NCI-H460 (cell line): ENCODE data around the gene SERINC2. TPM values are rescaled to one million over a fixed set of nuclear protein-coding genes. Genes with fewer than 3 reads are reported as not detected.
"Not testable (repeated sequence)": the region's sequence is repeated elsewhere in the genome, so short reads cannot be mapped to it uniquely, and the experiment has no call there.

Experiments
- DNase-seq: peaks from one replicate; pipeline ENCODE4 v3.0.0-alpha.2; 2016; ENCODE audit warnings: low read depth; ENCODE audit errors: extremely low read depth
- total RNA-seq: library from RNA; depleted of rRNA; stranded (reverse); fragments of >200 nt; shearing (Covaris generic); gene quantifications from 2 replicates; pipeline ENCODE4 v1.2.3, GENCODE V29; 2014

SERINC2 gene
- total RNA-seq, 1 experiment from 2014 or later = 4.6 TPM

DNA sequence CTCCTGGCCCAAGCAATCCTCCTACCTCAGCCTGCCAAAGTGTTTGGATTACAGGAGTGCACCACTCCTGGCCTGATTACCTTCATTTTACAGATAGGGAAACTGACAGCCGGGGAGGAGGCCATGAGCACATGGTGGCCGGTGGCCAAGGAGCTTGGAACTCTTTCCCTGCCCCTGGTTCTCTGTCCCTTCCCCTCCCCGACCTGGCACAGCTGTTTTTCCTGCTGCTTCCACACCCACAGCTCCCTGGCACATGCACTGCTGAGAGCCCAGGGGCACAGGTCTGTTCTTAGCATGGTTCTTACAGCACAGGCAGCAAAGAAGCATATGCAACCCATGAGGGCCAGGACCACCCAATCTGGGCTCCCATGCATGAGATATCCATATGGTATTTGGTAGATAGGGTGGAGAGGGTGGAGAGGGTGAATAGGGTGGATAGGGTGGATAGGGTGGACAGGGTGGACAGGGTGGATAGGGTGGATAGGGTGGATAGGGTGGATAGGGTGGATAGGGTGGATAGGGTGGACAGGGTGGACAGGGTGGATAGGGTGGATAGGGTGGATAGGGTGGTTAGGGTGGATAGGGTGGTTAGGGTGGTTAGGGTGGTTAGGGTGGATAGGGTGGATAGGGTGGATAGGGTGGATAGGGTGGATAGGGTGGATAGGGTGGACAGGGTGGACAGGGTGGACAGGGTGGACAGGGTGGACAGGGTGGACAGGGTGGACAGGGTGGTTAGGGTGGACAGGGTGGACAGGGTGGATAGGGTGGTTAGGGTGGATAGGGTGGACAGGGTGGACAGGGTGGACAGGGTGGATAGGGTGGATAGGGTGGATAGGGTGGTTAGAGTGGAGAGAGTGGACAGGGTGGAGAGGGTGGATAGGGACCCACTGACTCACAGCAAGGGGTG, 18.6 kb downstream of the SERINC2 start:
- DNase-seq = not testable (repeated sequence)

DNA sequence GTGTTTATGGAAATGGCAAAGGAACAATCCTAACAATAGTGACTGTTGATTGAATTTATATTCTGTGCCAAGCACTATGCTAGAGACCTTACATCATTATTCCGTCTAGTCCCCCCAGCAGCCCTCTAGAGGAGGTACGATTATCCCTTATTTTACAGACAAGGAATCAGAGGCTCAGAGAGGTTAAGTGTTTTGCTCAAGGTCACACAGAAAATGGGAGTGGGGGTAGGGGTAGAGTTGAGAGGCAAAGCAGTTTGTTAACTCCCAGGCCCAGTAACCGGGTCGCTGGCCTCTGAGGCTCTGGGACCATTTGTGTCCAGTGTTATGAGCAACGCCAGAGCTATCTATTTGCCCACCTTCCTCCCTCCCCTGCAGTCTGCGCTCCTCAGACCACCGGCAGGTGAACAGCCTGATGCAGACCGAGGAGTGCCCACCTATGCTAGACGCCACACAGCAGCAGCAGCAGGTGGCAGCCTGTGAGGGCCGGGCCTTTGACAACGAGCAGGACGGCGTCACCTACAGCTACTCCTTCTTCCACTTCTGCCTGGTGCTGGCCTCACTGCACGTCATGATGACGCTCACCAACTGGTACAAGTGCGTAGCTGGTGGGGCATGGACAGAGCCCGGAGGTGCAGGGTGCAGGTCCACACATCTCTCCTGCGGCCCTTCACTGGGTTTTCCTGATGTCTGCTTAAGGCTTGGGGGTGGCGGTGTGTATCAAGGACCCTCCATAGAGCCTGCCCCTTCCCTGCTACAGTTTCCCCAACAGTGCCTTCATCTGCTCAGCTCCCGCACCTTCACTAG, 19.8 kb downstream of the SERINC2 start:
- no peak for DNase-seq

DNA sequence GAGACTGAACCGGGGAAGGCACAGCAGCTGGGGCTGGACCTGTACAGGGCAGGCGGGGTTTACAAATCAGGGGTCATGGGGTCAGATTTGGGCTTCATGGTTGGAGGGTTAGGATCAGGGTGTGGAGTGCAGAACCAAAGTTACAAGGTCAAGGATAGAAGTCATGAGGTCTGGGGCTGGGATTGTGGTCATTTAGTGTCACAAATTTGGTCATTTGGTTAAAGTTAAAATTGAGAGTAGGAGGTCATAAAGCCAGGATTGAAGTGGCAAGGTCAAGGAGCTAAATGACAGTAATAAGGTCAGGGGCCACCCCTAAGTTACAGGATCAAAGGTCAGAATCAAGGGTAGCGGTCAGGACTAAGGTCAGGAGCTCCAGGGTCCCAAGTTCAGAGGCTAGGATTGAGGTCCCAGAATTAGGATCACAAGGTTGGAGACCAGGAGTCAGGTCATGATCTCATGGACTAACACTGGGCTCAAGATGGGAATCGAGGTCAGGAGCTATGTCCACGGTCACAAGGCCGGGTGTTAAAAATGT, 20.4 kb downstream of the SERINC2 start:
- no peak for DNase-seq

DNA sequence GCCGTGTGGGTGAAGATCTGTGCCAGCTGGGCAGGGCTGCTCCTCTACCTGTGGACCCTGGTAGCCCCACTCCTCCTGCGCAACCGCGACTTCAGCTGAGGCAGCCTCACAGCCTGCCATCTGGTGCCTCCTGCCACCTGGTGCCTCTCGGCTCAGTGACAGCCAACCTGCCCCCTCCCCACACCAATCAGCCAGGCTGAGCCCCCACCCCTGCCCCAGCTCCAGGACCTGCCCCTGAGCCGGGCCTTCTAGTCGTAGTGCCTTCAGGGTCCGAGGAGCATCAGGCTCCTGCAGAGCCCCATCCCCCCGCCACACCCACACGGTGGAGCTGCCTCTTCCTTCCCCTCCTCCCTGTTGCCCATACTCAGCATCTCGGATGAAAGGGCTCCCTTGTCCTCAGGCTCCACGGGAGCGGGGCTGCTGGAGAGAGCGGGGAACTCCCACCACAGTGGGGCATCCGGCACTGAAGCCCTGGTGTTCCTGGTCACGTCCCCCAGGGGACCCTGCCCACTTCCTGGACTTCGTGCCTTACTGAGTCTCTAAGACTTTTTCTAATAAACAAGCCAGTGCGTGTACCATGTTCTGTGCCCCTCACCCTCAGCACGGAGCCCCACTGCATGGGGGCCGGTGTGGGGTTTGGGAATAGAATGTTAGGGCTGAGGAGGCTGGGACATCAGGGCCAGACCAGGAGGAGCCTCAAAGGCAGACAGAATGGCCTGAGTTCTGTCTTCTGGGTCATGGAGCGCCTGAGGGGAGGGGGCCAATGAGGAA, 21.3 kb downstream of the SERINC2 start:
- no peak for DNase-seq

DNA sequence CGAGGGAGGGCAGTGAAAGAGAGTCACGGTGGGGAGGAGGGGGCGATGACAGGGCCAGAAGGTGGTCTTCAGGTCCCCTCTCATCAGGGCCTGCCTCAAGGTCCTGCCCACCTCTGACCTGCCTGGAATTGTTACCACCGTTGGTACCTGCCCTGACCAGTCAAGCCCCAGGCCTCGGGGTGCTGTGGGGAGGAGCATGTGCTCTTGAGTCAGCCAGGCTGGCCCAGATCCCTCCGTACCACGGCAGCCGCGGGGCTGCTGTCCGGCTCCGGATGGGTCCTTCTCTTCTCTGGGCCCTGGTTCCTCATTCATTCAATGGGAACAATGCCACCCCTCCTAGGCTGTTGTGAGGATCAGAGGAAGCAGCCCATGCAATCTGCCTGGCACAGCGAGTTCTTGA, 22.0 kb downstream of the SERINC2 start:
- no peak for DNase-seq

DNA sequence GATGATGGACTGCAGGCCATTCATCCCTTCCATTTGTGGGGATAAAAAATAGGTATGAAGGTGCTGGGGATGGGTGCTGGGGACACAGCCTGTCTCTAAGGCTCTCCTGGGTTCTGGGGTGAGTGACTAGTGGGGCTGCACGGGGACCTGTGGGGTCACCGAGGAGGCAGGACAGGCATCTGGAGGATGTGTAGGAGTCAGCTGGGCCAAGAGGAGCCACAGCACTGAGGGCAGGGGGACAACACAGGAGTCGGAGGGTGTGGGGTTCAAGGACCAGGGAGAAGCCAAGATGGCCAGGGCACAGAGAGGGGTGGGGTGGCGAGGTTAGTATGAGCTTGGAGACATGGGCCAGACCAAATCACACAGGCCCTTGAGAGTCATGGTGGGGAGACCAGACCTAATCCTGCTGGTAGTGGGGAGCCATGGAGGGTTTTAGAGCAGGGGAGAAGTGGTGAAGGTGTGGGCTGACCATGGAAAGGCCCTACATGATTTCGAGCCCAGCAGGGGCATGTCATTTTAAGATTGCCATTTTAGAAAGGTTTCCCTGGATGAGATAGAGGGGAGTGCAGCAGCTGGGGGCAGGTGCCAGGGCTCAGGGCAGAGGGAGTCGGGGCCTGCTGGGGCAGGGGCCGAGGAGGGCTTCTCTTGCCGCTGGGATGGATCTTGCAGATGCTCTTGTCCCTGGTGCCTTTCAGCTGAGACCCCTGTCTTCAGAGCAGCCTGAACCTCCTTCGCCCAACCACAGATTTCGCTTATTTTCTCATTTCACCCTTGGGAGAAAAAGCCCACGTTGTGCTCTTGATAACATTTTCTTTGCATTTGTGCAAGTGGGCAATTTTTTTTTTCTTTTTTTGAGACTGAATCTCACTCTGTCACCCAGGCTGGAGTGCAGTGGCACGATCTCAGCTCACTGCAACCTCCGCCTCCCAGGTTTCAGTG, 22.7 kb downstream of the SERINC2 start:
- no peak for DNase-seq

DNA sequence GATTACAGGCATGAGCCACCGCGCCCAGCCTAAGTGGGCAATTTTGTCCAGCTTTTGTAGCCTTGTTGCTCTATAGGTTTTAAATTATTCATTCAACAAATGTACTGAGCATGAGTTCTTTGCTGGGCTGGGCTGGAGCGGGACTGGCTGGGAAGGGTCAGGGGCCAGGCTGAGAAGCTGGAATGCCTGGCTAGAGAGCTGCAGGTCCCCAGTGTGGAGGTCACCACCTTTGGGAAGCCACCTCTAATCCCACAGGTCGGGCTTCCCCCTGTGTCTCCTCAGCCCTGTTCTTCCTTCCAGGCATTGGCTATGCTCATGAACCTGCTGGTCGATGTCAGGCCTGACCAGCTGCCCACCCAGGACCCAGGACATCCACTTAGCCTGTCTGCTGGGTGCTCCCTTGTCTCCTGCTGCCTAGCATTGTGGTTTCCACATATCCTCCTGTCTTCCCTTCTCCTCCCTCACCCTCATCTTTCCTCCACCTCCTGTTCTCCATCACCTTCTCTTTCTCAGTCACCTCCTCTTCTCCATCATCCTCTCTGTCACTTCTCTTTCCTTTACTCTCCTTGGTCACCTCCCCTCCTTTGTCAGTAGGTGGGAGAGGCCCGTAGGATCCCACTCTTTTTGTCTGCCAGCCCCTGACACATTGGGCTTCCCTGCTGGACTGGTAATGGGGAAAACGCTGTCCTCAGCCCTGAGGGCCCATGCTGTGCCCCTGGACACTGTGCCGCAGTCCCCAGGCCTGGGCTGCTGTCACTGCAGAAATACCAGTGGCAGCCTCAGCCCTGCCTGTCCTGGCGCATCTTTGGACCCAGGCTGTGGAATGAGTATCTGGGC, 23.8 kb downstream of the SERINC2 start:
- no peak for DNase-seq

DNA sequence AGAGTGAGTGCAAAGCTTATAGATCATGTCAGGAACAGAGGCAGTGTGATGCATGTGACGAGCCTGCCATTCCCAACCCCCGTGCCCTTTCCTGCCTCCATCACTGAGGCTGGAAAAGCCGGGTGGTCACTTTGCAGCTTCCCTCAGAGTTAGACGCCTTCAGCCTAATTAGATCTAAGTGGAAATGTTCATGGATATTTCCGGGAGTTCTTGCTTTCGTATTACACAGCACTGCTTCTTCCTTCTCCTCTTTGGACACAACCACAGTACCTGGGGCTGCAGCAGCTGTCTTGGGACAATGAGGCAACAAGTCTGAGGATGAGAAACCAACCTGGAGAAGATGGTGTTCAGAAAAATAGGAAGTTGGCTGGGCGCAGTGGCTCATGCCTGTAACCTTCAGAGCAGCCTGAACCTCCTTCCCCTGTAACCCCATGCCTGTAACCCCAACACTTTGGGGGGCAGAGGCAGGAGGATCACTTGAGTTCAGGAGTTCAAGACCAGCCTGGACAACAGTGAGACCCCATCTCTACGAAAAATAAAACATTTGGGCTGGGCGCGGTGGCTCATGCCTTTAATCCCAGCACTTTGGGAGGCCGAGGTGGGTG, 24.5 kb downstream of the SERINC2 start:
- no peak for DNase-seq

DNA sequence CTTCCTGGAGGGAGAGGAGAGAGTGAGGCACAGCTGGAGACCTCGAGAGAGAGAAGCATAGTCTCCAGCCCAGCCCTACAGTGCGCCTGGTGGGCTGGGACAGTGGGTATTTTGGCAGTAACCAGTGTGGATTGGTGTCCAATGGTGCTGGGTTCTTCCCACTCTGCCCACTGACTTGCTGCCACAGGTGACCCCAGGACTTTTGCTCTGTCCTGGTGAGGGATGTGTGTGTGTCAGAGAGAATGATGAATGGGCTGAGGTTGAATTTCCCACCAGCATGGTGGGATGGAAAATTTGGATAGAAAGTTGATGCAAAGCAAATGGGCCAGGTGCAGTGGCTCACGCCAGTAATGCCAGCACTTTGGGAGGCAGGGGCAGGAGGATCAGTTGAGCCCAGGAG, 26.3 kb downstream of the SERINC2 start:
- no peak for DNase-seq

DNA sequence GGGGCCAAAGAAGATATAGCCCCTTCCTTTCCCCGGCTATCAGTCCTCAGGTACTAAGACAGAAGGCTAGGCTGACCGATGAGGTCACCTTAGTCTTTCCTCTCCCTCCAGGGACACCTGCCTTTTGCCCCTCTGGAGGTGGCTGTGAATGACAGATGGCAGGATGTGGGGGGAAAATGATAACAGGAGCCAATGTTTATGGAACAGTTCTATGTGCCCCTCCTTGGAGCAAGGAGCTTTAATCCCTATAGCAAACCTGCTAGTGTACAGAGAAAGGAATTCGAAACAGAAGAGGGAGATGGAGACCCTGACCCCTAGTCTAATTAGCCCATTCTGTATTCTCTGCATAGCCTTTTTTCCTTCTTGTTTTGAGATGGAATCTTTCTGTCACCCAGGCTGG, 28.1 kb downstream of the SERINC2 start:
- DNase-seq = no peak

DNA sequence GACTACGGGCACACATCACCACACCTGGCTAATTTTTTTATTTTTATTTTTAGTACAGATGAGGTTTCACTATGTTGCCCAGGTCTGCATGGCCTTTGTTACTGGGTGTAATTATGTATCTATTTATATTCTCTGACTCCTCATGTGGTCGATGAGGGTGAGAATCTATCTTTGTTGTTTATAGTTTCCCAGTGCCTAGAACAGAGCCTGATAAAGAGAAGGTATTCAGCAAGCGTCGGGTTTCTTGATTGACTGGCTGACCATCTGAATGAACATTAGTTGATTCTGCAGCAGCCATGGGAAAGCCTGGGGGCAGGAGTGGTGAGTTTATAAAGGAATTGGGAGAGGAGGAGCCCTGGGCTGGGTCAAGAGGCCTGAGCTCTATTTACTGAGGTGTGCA, 28.5 kb downstream of the SERINC2 start:
- no peak for DNase-seq

DNA sequence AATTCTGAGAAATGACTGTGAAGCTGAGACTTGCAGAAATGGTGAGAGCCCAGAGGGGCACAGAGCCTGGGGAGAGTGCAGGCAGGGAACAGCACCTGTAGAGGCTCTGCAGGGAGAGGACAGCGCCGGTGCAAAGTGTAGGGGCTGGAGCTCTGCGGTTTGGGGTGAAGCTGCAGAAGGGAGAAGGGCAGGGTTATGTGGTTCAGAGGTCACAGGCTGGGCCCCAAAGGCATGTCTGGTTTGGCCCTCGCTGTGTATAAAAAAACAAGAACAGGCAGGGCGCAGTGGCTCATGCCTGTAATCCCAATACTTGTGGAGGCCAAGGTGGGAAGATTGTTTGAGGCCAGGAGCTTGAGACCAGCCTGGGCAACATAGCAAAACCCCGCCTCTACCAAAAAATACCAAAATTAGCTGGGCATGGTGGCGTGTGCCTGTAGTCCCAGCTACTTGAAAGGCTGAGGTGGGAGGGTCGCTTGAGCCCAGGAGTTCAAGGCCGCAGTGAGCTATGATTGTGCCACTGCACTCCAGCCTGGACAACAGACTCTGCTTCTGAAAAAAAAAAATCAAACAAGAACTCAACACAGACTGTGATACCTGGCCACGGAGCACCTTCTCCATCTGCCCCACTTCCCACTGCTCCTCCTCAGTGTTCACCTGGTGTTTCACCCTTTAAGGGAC, 29.1 kb downstream of the SERINC2 start:
- DNase-seq = no peak

DNA sequence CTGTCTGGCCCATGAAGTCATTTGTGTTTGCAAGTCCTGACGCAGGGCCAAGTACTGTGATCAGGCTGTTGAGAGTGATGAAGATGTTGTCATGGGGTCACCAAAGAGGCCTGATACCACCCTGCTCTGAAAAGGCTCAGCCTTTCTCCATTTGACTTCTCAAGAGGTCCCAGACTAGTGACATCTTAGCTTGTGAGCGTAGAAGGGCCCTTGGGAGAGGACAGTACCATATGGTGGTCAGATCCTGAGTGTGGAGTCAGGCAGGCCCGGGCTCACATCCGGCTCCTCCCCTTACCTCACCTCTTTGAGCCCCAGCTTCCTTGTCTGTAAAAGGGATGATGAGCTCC, 29.6 kb downstream of the SERINC2 start:
- DNase-seq = no peak

DNA sequence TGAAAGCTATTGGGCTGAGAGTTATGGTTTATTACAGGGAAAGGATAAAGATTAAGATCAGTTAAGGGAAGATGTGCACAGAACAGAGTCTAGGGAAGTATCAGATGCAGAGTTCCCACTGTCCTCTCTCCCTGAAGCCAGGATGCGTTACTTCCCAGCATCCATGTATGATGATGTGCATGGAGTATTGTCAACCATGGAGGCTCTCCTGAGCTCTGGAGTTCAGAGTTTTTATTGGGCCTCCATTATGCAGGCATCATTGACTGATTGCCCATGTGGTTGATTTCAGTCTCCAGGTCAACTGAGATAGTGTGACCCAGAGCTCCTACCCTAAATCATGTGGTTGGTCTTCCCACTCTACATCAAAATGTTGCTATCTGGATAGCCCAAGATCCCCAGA, 30.7 kb downstream of the SERINC2 start:
- DNase-seq = no peak

DNA sequence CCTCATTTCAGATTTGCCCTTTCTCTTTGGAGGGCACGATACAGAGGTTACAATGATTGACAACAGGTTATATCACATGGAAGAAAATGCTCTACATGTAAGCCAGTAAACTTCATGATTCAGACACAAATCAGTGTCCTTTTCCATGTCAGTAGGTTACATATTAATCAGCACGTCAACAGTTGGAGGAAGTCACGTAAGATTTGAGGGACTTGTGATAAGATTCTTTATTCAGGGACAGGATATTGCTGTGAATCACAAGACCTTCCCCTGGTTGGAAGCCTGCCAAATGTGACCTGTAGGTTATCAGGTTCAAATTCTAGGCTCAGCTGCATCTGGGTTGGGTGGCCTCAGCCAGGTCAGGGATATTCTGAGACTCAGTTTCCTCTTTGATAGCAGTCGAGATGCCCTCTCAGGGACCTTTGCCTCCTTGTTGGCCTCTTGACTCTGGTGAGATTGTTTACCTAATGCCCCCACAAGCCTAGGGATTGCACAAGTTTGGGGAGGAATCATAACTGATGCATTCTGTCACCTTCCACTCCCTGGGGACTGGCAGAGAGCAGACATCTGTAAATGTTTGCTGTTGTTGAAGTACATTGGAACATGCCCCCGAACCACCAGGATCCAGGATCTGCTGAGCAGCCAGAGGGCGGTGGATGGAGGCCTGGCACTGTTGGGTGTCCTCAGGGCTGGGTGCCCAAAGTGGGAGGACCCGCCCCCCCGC, 31.9 kb downstream of the SERINC2 start:
- no peak for DNase-seq

DNA sequence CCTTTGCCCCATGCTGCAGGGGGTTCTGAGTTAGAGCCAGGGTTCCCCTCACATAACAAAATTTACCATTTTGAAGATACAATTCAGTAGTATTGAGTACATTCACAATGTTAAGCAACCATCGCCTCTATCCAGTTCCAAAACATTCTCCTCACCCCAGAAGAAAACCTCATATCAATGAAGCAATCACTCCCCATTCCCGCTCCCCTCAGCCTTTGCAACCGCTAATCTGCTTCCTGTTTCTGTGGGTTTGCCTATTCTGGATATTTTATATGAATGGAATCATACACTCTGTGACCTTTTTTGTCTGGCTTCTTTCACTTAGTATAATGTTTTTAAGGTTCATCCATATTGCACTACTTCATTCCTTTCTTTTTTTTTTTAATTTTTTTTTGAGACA, 32.9 kb downstream of the SERINC2 start:
- DNase-seq = no peak

DNA sequence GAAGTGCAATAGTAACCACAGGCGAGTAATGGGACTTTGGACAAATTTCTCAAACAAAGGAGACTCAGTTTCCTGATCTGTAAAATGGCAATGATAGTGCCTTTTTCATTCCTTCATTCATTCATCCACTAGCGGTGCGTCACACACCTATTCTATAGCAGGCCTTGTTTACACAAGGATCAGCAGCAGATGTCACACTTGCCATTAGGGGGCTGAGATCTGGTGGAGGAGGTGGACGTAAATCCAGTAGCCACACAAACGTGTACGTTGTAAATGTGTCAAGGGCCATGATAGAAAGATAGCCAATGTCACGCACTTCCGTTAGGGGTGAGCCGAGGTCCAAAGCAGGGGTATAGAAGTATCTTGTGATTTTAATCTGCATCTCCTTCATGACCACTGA, 34.2 kb downstream of the SERINC2 start:
- no peak for DNase-seq
